ENCODE measurements around the gene PLCB1.

GRCh38 chr20:8621001-8621400 is 488.9 kb downstream of the PLCB1 start:
- TF ChIP-seq CTCF (conservative IDR thresholded peaks at IDR 0.05; ENCODE audit: low read depth, low read length) (no peak), CHD1 (IDR thresholded peaks at IDR 0.05; ENCODE audit: low read depth, low read length) (no peak), MAFK (IDR thresholded peaks at IDR 0.05; ENCODE audit: low read depth, low read length) (no peak), POLR2A (IDR thresholded peaks at IDR 0.05; ENCODE audit: low read depth, low read length) (no peak), RAD21 (IDR thresholded peaks at IDR 0.05; ENCODE audit: low read length) (no peak), CEBPB (IDR thresholded peaks at IDR 0.05; ENCODE audit: low read depth, low read length) (no peak), MAZ (IDR thresholded peaks at IDR 0.05; ENCODE audit: borderline replicate concordance, low read depth, low read length) (no peak), RCOR1 (IDR thresholded peaks at IDR 0.05; ENCODE audit: insufficient replicate concordance, low read length) (no peak), USF2 (IDR thresholded peaks at IDR 0.05; ENCODE audit: low read depth, low read length) (no peak), SMC3 (IDR thresholded peaks at IDR 0.05; ENCODE audit: low read depth, low read length) (no peak), RFX5 (IDR thresholded peaks at IDR 0.05; ENCODE audit: low read depth, low read length) (no peak), NFE2L2 (IDR thresholded peaks at IDR 0.05; ENCODE audit: low read depth, low read length) (no peak)
